Measurements from ENCODE around the gene CD7.

Gene CD7

GRCh38 chr17:82346342-82347300 lies 29.2 kb upstream of the CD7 start:
- DNase-seq (ENCODE audit: low read depth in 2 of 2) = no peak

GRCh38 chr17:82345151-82345976 lies 28.0 kb upstream of the CD7 start:
- no peak for DNase-seq (ENCODE audit: low read depth in 2 of 2)

DNA sequence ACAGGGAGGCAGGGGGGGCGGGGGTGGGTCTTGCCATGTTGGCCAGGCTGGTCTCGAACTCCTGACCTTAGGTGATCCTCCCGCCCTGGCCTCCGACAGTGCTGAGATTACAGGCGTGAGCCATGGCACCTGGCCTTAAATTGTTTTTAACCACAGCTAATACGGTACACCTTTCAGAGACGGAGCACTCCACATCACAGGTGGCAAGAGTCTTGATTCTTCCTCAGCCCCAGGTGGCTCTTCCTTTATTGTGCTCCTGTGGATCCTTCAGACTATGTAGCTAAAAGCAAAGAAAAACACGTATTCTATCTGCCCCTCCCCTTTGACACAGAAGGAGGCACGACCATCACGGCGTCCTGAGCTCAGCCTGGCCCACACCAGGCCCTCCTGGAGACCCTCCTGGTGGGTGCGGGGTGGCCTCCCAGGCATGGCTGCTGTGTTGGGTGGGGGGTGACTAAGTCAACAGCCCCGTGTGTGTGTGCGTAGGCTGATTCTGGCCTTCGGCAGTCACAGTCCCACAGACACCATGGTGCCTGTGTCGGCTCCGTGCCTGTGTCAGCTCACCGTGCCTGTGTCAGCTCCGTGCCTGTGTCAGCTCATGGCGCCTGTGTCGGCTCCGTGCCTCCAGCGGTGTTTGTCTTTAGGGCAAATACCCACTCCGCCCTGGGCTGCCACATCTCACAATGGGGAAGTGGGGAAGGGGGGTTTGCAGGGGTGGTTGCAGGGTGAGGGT lies 26.9 kb upstream of the CD7 start:
- no peak for DNase-seq (ENCODE audit: low read depth in 2 of 2)

- no peak for DNase-seq (ENCODE audit: low read depth in 2 of 2)
Observed at GRCh38 chr17:82343560-82343959, 26.2 kb upstream of the CD7 start.

- no peak for DNase-seq (ENCODE audit: low read depth in 2 of 2)
Observed at GRCh38 chr17:82342361-82343079, 25.1 kb upstream of the CD7 start.

GRCh38 chr17:82339634-82340580 lies 22.5 kb upstream of the CD7 start:
- no peak for DNase-seq (ENCODE audit: low read depth in 2 of 2)

GRCh38 chr17:82338858-82339633 lies 21.6 kb upstream of the CD7 start:
- DNase-seq (ENCODE audit: low read depth in 2 of 2) = no peak

DNA sequence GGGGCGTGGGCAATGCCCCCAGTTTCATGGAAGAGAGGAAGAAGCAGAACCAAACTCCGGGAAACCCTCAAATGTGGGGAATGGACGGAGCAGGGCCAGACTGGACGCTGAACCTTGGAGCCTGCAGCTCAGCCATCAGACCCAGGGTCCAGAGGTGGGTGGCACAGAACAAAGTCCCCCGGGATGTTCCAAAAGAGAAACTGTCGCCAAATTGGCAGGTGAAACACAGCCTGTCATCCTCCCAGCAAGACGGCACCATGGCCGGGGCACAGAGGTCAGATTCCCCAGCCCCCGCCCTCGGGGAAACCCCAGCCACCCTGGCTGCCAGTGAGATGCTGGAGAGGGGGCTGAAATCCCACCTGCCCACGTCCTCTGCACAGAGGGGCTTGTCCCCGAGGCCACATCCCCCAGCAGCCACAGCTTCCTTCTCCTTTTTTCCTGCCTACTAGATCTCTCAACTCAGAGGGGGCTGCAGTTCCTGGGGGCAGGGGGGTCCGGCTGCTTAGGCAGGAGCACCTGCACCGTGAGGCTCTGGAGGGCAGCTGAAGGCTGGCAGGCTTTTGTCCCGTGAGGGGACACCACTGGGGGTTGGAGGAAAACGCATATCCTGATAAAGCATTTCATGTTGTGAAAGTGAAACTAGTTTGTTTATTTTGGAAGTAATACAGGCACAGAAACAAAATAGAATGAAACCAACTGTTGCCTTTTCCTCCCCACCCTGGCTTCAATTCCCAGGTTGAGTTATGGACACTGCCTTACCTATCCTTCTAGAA lies 17.4 kb upstream of the CD7 start:
- no peak for DNase-seq (ENCODE audit: low read depth in 2 of 2)

DNA sequence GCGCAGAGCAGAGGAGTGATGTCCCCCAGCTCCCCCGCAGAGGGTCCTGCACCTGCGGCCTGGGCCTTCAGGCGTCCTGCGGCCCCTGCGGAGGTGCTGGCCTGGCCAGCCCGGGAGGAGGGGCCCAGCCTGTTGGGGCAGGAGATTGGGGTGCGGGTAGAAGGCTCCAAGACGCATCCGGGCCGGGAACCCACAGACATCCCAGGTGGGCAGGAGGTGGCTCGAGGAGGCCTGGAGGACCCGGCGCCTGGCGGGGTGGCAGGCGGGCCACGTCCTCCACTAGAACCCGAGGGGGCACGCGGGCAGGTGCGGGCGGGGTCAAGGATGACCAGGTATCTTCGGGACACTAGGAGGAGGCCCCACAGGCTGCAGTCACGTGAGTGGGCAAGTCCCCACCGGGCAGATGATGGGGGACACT lies 16.8 kb upstream of the CD7 start:
- DNase-seq (ENCODE audit: low read depth in 2 of 2) = no peak

DNA sequence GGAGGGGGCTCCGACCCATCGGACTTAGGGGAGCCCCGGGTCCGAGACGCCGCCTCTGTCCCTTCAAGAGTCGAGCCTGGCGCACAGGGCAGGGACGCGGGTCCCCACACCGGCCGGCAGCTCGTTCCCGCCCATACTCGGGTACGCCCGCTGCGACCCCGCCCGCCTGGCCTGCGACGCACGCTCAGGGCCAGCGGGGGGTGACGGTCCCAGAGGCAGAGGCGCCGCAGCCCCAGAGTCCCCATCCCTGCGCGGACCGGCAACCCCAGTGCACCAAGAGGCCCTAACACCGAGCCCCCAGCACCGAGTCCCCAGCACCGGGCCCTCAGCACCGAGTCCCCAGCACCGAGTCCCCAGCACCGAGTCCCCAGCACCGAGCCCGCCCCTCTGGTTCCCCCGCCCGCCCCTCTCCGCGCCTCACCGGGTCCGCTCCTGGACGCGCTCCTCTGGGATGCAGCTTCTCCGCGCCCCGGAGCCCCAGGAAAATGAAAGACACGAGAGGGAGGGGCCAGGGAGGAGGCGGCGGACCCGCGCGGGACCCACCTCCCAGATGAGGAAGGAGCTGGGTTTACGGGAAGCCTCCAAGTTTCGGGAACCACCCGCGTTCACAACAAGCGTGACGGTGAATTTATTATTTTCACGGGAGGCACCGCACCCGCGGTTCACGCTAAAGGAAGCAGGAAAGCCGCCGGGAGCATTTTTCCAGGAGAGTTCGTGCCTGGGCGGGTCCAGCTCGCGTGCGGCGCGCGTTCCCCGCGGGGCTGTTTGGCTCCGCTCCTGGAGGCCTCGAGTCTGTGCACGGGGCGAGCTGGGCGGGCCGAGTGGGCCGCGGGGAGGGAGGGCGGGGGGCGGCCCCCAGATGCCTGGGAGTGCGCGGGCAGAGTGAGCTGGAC lies 16.1 kb upstream of the CD7 start, which contains the start of gene SECTM1:
TSS of gene SECTM1 (minus strand) at position 488 of the 893 bp plus-strand sequence. CDS start 6,526 bp downstream, outside the sequence.
- no peak for DNase-seq (ENCODE audit: low read depth in 2 of 2)

GRCh38 chr17:82332669-82333278 lies 15.4 kb upstream of the CD7 start:
- no peak for DNase-seq (ENCODE audit: low read depth in 2 of 2)

- no peak for DNase-seq (ENCODE audit: low read depth in 2 of 2)
Observed at GRCh38 chr17:82331345-82331939, 14.0 kb upstream of the CD7 start.

DNA sequence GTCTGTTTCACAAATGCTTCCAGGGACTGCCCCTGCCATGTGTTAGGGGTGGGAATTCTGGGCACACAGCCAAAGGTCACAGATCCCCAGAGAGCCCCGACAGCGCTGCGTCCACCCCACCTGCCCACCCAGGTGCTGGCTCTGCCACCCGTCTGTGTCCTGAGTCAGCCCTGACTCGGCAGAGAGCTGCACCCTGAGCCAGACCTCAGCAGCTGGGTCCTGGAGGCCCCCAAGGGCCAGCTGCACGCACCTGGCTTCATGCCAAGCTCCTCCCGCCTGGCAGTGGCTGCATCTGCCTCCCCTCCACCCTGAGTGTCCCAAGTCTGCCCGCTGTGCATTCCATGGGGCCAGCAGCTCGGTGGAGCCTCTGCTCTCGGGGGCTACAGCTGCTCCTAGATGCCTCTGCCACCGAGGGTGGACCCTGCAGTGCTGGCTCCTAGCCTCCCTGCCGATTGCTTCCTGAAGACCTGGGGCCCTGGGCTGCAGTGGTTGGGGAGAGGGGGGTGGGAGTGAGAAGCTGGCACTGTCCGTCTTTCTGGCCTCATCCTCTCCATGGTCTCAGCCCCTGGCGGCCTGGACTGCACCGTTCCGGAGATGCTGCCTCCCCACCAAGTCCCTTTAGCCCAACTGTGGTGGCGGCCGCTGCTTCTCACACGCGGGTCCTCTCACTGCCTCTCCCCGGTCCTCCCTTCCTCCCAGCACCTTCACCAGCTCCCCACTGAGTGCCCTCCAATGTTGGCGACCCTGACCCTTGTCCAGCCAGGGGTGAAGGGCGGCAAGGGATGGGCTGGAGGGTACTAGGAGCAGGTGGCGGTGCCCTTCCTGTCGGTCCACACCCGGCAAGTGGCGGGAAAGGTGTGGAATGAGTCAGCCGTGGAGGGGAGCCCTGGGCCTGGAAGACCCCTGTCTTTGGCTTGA lies 13.2 kb upstream of the CD7 start:
- no peak for DNase-seq (ENCODE audit: low read depth in 2 of 2)

- no peak for DNase-seq (ENCODE audit: low read depth in 2 of 2)
Observed at GRCh38 chr17:82329683-82330321, 12.4 kb upstream of the CD7 start.

DNA sequence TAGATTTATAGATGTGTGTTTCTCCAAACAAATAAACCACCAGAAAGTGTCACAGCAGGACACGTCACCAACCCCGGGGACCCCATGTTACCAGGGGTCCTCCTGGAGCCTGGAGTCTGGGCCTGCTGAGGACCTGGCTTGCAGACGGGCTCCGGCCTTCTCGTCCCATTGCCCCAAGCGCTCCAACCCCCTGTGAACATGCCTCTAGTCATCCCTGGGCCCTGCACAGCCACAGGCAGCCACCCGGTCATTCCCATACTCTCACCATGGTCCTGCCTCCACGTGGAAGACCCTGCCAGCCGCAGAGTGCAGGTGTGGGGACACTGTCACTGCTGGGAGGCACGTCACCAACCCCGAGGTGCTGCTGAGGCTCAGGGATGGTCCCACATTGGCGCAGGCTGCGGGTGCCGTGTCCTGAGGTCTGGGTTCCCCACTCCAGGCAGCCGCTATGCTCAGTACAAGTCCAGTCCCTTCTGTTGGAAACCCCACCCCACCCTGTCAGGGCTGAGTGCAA lies 11.6 kb upstream of the CD7 start:
- no peak for DNase-seq (ENCODE audit: low read depth in 2 of 2)

All from stimulated activated CD8-positive, alpha-beta memory T cell treated with anti-CD3 and anti-CD28 coated beads, Interleukin-15, amount 100 ng/mL, for 48 hours (primary cell).